Activated CD8-positive, alpha-beta memory T cell treated with anti-CD3 and anti-CD28 coated beads, Interleukin-2, amount 50 U/mL, for 48 hours (primary cell): ENCODE measurements around the gene KLKB1.
"Not testable (repeated sequence)": the region's sequence is repeated elsewhere in the genome, so short reads cannot be mapped to it uniquely, and the experiment has no call there.

ENCODE experiments used
- DNase-seq: peaks from one replicate; pipeline ENCODE4 v3.0.0-alpha.2; 2020

KLKB1 gene

GRCh38 chr4:186227744-186228513, 622 bp downstream of the KLKB1 start:
- no peak for DNase-seq

GRCh38 chr4:186228514-186228894, 1.2 kb downstream of the KLKB1 start:
- no peak for DNase-seq

GRCh38 chr4:186234367-186234766, 7.1 kb downstream of the KLKB1 start:
- no peak for DNase-seq

- no peak for DNase-seq
Measured at GRCh38 chr4:186236126-186236525, 8.8 kb downstream of the KLKB1 start.

- DNase-seq, result no peak
Measured at GRCh38 chr4:186240452-186240847, 13.1 kb downstream of the KLKB1 start.

GRCh38 chr4:186240848-186241491, 13.7 kb downstream of the KLKB1 start:
- DNase-seq, result no peak

GRCh38 chr4:186241616-186242015, 14.3 kb downstream of the KLKB1 start:
- DNase-seq, result no peak

- not testable (repeated sequence) for DNase-seq
Measured at GRCh38 chr4:186242031-186242430, 14.7 kb downstream of the KLKB1 start.

GRCh38 chr4:186243331-186243730, 16.0 kb downstream of the KLKB1 start:
- no peak for DNase-seq

- no peak for DNase-seq
Measured at GRCh38 chr4:186244835-186245234, 17.5 kb downstream of the KLKB1 start.

- not testable (repeated sequence) for DNase-seq
Measured at GRCh38 chr4:186247062-186247752, 19.9 kb downstream of the KLKB1 start.

GRCh38 chr4:186248643-186249042, 21.3 kb downstream of the KLKB1 start:
- no peak for DNase-seq

GRCh38 chr4:186249785-186250754, 22.8 kb downstream of the KLKB1 start:
- no peak for DNase-seq

GRCh38 chr4:186250760-186251159, 23.5 kb downstream of the KLKB1 start:
- DNase-seq, result no peak

GRCh38 chr4:186255122-186255521, 27.8 kb downstream of the KLKB1 start:
- DNase-seq, result no peak

GRCh38 chr4:186258216-186258811, 31.0 kb downstream of the KLKB1 start:
- DNase-seq, result no peak

- DNase-seq, result no peak
Measured at GRCh38 chr4:186260117-186260503, 32.8 kb downstream of the KLKB1 start.

- no peak for DNase-seq
Measured at GRCh38 chr4:186260504-186261448, 33.5 kb downstream of the KLKB1 start.

- no peak for DNase-seq
Measured at GRCh38 chr4:186264660-186265059, 37.4 kb downstream of the KLKB1 start.

- not testable (repeated sequence) for DNase-seq
Measured at GRCh38 chr4:186265250-186265649, 37.9 kb downstream of the KLKB1 start.
